Measurements from ENCODE around the gene G3BP2. TPM values are rescaled to one million over a fixed set of nuclear protein-coding genes. Genes with fewer than 3 reads are reported as not detected.

Gene G3BP2
- total RNA-seq, 1 donor from 2014 or later, result 109 TPM

DNA sequence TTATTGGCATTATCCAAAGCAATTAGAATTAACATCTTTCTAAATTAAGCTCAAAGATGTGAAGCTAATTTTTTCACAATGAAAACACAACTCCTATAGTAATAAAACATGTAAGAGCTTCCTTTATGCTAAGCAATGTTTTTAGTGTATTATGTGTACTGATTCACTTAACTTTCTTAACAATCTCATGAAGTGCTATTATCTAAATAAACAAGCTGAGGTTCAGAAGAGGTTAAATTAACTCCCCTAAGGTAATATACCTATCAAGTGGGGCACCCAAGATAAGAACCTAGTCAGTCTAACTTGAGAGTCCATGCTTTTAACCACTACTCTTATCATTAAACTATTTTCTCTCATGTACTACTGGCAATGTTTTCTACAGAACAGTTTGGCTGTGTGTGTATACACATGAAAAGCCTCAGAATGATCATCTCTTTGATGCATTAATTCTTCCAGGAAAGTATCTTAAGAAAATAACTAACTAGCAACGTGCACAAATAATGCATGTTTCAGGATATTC is 13.6 kb downstream of the G3BP2 start:
- DNase-seq (ENCODE audit: low read depth), result no peak
- H3K4me3 ChIP-seq (ENCODE audit: low read depth, low read length), result no peak overlapping the region
- TF ChIP-seq CTCF (conservative IDR thresholded peaks at IDR 0.05; ENCODE audit: low read depth, low read length), result no peak

DNA sequence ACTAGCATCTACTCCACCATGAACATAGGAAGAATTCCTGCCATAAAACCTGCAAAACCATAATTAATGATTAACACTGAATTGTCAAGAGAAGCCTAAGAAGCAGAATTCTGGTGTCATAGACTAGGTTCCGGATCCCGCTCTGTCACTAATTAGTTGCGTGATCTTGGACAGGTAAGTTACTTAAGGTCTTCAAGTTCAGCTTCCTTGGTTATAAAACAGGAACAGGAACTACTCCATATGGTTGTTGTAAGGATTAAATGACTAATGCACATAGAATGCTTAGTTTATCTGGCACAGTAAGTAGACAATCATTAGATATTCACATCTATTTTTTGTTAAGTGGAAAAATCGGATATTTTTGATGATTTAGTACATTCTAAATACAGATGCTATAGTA is 14.3 kb downstream of the G3BP2 start:
- no peak for TF ChIP-seq CTCF (conservative IDR thresholded peaks at IDR 0.05; ENCODE audit: low read depth, low read length)
- no peak overlapping the region for H3K4me3 ChIP-seq (ENCODE audit: low read depth, low read length)
- DNase-seq (ENCODE audit: low read depth), result no peak

- H3K4me3 ChIP-seq (ENCODE audit: low read depth, low read length), result no peak overlapping the region
- DNase-seq (ENCODE audit: low read depth), result no peak
- TF ChIP-seq CTCF (conservative IDR thresholded peaks at IDR 0.05; ENCODE audit: low read depth, low read length), result no peak
Measured at GRCh38 chr4:75655562-75655961, 17.6 kb downstream of the G3BP2 start.

DNA sequence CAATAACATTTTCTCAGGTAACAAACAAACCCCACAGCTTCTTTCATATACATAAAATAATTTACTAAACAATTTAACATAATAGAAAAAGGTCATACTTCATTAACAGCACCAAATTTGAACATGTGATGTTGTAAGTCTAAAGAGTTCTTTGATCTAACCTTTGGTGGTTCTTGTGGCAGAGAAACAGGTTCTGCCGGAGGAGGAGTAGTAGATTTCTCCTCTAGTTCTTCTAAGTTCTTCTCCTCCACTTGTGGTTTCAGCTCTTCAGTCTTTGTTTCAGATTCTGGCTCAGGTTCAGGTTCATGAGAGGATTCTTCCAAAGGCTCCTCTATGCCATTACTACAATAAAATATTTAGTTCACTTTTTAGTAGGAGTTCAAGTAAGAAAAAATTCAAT is 18.3 kb downstream of the G3BP2 start:
- DNase-seq (ENCODE audit: low read depth), result no peak
- H3K4me3 ChIP-seq (ENCODE audit: low read depth, low read length), result no peak overlapping the region
- no peak for TF ChIP-seq CTCF (conservative IDR thresholded peaks at IDR 0.05; ENCODE audit: low read depth, low read length)

DNA sequence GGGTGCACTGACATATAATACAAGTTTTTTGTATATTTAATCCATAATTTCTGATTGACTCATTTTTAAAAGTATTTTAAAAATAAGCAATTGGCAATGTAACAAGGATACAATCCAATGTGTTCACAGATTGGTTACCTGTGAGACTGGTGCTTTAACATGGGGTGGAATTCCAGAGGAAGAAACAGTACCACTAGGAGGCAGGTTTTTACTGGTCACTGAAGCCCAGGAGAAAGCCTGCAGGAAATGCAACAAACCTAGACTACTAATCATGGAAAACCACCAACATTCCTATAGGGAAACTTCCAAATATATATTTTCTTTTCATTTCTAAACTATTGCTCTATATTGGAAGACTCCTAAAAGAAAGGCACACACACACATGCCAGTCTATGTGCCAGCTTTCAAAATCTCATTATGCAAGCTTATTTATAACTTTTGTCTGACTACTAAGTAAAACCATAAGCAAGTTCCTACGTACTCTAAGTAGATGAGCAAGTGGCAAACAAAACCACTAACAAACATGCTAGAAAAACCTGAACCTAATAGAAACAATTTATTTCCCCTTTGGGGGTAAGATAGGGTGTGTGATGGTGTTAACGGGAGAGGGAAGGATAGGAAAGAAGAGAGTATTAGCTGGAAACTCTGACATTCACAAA is 19.2 kb downstream of the G3BP2 start:
- peak; percentile 76 for TF ChIP-seq CTCF (conservative IDR thresholded peaks at IDR 0.05; ENCODE audit: low read depth, low read length)
- no peak overlapping the region for H3K4me3 ChIP-seq (ENCODE audit: low read depth, low read length)
- no peak for DNase-seq (ENCODE audit: low read depth)

DNA sequence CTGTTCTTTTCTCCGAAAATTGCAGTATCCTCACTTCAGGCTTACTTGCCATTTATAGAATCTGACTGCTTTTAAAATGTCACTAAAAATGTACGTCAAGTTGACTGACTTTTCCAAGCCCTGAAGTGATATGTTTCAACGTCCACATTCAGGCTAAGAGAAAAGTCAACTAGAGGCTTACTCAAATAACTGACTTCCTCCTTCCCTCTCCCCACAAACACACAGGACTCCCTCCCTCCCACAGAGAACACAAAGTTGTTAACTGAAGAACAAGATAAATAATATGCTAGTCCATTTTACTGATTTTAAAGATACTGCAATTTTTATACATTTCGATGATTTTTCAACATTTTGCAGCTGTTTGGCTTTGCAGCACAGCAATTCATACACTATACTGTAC is 29.1 kb downstream of the G3BP2 start:
- TF ChIP-seq CTCF (conservative IDR thresholded peaks at IDR 0.05; ENCODE audit: low read depth, low read length), result no peak
- DNase-seq (ENCODE audit: low read depth), result no peak
- no peak overlapping the region for H3K4me3 ChIP-seq (ENCODE audit: low read depth, low read length)

- H3K4me3 ChIP-seq (ENCODE audit: low read depth, low read length), result no peak overlapping the region
- DNase-seq (ENCODE audit: low read depth), result no peak
- TF ChIP-seq CTCF (conservative IDR thresholded peaks at IDR 0.05; ENCODE audit: low read depth, low read length), result no peak
Measured at GRCh38 chr4:75643651-75644050, 29.6 kb downstream of the G3BP2 start.

Measured in epithelial cell of proximal tubule (primary cell).